ENCODE data around the gene ADGRA1.

Gene ADGRA1

GRCh38 chr10:133061296-133062038, 26.3 kb upstream of the ADGRA1 start:
- Histone ChIP-seq H3K36me3 (ENCODE audit: insufficient read depth, low read length) (no peaks in the 10 kb centered on the region), H3K79me2 (ENCODE audit: insufficient read depth, low read length) (no peaks in the 10 kb centered on the region), H3K4me1 (ENCODE audit: insufficient read depth, low read length, poor library complexity, severe bottlenecking) (peaks cover 3% of the 10 kb centered on the region), H4K20me1 (ENCODE audit: insufficient read depth, low read length, poor library complexity, severe bottlenecking) (no peaks in the 10 kb centered on the region), H3K4me2 (ENCODE audit: low read depth, low read length, poor library complexity, severe bottlenecking) (no peak overlapping the region), H2AFZ (ENCODE audit: low read length) (no peak overlapping the region), H3K4me3 (ENCODE audit: low read length, poor library complexity, severe bottlenecking) (no peak overlapping the region), H3K9me2 (replicated peaks; ENCODE audit: low read depth, low read length) (no peaks in the 10 kb centered on the region), H3K27me3 (ENCODE audit: insufficient read depth, low read length, poor library complexity, severe bottlenecking) (no peaks in the 10 kb centered on the region), H3K9me3 (ENCODE audit: insufficient read depth, low read depth, low read length) (peaks cover 2% of the 10 kb centered on the region; the same call in 1 of the 2 replicates), H3K9ac (ENCODE audit: low read depth, low read length, poor library complexity, severe bottlenecking) (no peak overlapping the region), H3F3A (ENCODE audit: low read depth) (no peaks in the 10 kb centered on the region)
- TF ChIP-seq CTCF (conservative IDR thresholded peaks at IDR 0.05; ENCODE audit: low read length) (no peak), EZH2phosphoT487 (IDR thresholded peaks at IDR 0.05; ENCODE audit: borderline replicate concordance) (no peak)

- Histone ChIP-seq H3K4me1 (ENCODE audit: insufficient read depth, low read length, poor library complexity, severe bottlenecking) (peaks cover 3% of the 10 kb centered on the region), H3K36me3 (ENCODE audit: insufficient read depth, low read length) (no peaks in the 10 kb centered on the region), H3F3A (ENCODE audit: low read depth) (no peaks in the 10 kb centered on the region), H3K9ac (ENCODE audit: low read depth, low read length, poor library complexity, severe bottlenecking) (no peak overlapping the region), H3K27me3 (ENCODE audit: insufficient read depth, low read length, poor library complexity, severe bottlenecking) (no peaks in the 10 kb centered on the region), H2AFZ (ENCODE audit: low read length) (no peak overlapping the region), H3K79me2 (ENCODE audit: insufficient read depth, low read length) (no peaks in the 10 kb centered on the region), H4K20me1 (ENCODE audit: insufficient read depth, low read length, poor library complexity, severe bottlenecking) (no peaks in the 10 kb centered on the region), H3K9me3 (ENCODE audit: insufficient read depth, low read depth, low read length) (peaks cover 2% of the 10 kb centered on the region; the same call in 1 of the 2 replicates), H3K9me2 (replicated peaks; ENCODE audit: low read depth, low read length) (no peaks in the 10 kb centered on the region), H3K4me2 (ENCODE audit: low read depth, low read length, poor library complexity, severe bottlenecking) (no peak overlapping the region), H3K4me3 (ENCODE audit: low read length, poor library complexity, severe bottlenecking) (no peak overlapping the region)
- no peak for TF ChIP-seq EZH2phosphoT487 (IDR thresholded peaks at IDR 0.05; ENCODE audit: borderline replicate concordance)
- TF ChIP-seq CTCF (conservative IDR thresholded peaks at IDR 0.05; ENCODE audit: low read length): no peak
These were observed 25.6 kb upstream of the ADGRA1 start for GRCh38 chr10:133062085-133062484.

- Histone ChIP-seq H3K27me3 (ENCODE audit: insufficient read depth, low read length, poor library complexity, severe bottlenecking) (no peaks in the 10 kb centered on the region), H3K9me3 (ENCODE audit: insufficient read depth, low read depth, low read length) (peaks cover 2% of the 10 kb centered on the region; the same call in 1 of the 2 replicates), H3K36me3 (ENCODE audit: insufficient read depth, low read length) (no peaks in the 10 kb centered on the region), H3F3A (ENCODE audit: low read depth) (no peaks in the 10 kb centered on the region), H3K4me2 (ENCODE audit: low read depth, low read length, poor library complexity, severe bottlenecking) (no peak overlapping the region), H4K20me1 (ENCODE audit: insufficient read depth, low read length, poor library complexity, severe bottlenecking) (no peaks in the 10 kb centered on the region), H2AFZ (ENCODE audit: low read length) (no peak overlapping the region), H3K9me2 (replicated peaks; ENCODE audit: low read depth, low read length) (no peaks in the 10 kb centered on the region), H3K79me2 (ENCODE audit: insufficient read depth, low read length) (no peaks in the 10 kb centered on the region), H3K4me1 (ENCODE audit: insufficient read depth, low read length, poor library complexity, severe bottlenecking) (peaks cover 3% of the 10 kb centered on the region), H3K4me3 (ENCODE audit: low read length, poor library complexity, severe bottlenecking) (no peak overlapping the region), H3K9ac (ENCODE audit: low read depth, low read length, poor library complexity, severe bottlenecking) (no peak overlapping the region)
- TF ChIP-seq CTCF (conservative IDR thresholded peaks at IDR 0.05; ENCODE audit: low read length) (no peak), EZH2phosphoT487 (IDR thresholded peaks at IDR 0.05; ENCODE audit: borderline replicate concordance) (no peak)
These were observed 25.1 kb upstream of the ADGRA1 start for GRCh38 chr10:133062635-133063034.
